GM19455 (cell line): Measurements from ENCODE around the gene USF3.

Experiments used
- ATAC-seq: cut with Tn5 transposase; IDR thresholded peaks from one replicate; pipeline ENCODE4 v1.9.1; 2021; ENCODE audit not compliant: unreplicated experiment

The USF3 gene

GRCh38 chr3:113695786-113696645 lies at the start of gene USF3:
Gene USF3 (minus strand): TSS chr3:113696642. CDS start chr3:113674878, 21,764 bp downstream.
- ATAC-seq, result peak; percentile 71

- peak; percentile 49 for ATAC-seq
Observed at GRCh38 chr3:113745756-113746547, 49.5 kb upstream of the USF3 start, which contains the start of gene NAA50. Gene NAA50 (minus strand): TSS chr3:113746249. CDS start chr3:113745949, 300 bp downstream.

GRCh38 chr3:113744941-113745755 lies 48.7 kb upstream of the USF3 start:
- ATAC-seq, result peak; percentile 58

- no peak for ATAC-seq
Observed at GRCh38 chr3:113743006-113743630, 46.7 kb upstream of the USF3 start.

GRCh38 chr3:113741620-113742019 lies 45.2 kb upstream of the USF3 start:
- ATAC-seq, result no peak

GRCh38 chr3:113741086-113741485 lies 44.6 kb upstream of the USF3 start:
- no peak for ATAC-seq

GRCh38 chr3:113736548-113737089 lies 40.2 kb upstream of the USF3 start:
- ATAC-seq, result no peak

- ATAC-seq, result no peak
Observed at GRCh38 chr3:113731694-113732093, 35.3 kb upstream of the USF3 start.

- ATAC-seq, result no peak
Observed at GRCh38 chr3:113730550-113730949, 34.1 kb upstream of the USF3 start.

- no peak for ATAC-seq
Observed at GRCh38 chr3:113728661-113729060, 32.2 kb upstream of the USF3 start.

GRCh38 chr3:113721636-113722035 lies 25.2 kb upstream of the USF3 start:
- no peak for ATAC-seq

- no peak for ATAC-seq
Observed at GRCh38 chr3:113719758-113720157, 23.3 kb upstream of the USF3 start.

GRCh38 chr3:113719294-113719693 lies 22.9 kb upstream of the USF3 start:
- ATAC-seq, result no peak

GRCh38 chr3:113717818-113718217 lies 21.4 kb upstream of the USF3 start:
- no peak for ATAC-seq

- ATAC-seq, result no peak
Observed at GRCh38 chr3:113717308-113717707, 20.9 kb upstream of the USF3 start.

- ATAC-seq, result no peak
Observed at GRCh38 chr3:113714702-113715101, 18.3 kb upstream of the USF3 start.

- ATAC-seq, result no peak
Observed at GRCh38 chr3:113712129-113712528, 15.7 kb upstream of the USF3 start.

- ATAC-seq, result no peak
Observed at GRCh38 chr3:113707835-113708234, 11.4 kb upstream of the USF3 start.

GRCh38 chr3:113698956-113699355 lies 2.5 kb upstream of the USF3 start:
- ATAC-seq, result no peak

GRCh38 chr3:113698213-113698742 lies 1.8 kb upstream of the USF3 start:
- ATAC-seq, result no peak
